CD14-positive monocyte (primary cell): ENCODE data around the gene MATK. TPM values are rescaled to one million over a fixed set of nuclear protein-coding genes. Genes with fewer than 3 reads are reported as not detected.

Experiments
- DNase-seq, 3 donors: peaks; one replicate each; pipeline ENCODE4 v3.0.0-alpha.2; 2011 to 2022
- H2AFZ ChIP-seq: 2 replicates; pipeline ENCODE4 v1.6.0; 2012; ENCODE audit warnings: mild to moderate bottlenecking, low read depth, low read length, inconsistent platforms; ENCODE audit not compliant: insufficient read depth, poor library complexity, severe bottlenecking
- H3K27ac ChIP-seq, 2 donors: 1 replicate in 1 of 2; 2 replicates in 1 of 2; pipeline ENCODE4 v1.5.1; 2012 to 2013; ENCODE audit warnings: low read length in 2 of 2, control low read depth in 1 of 2, inconsistent platforms in 1 of 2, low read depth in 1 of 2, mild to moderate bottlenecking in 1 of 2
- H3K27me3 ChIP-seq, 2 donors: one replicate each; pipeline versions ENCODE4 v1.6.0 to v1.6.1; 2011 to 2013; ENCODE audit warnings: low read length in 2 of 2; ENCODE audit not compliant: control insufficient read depth in 2 of 2, insufficient read depth in 2 of 2
- H3K36me3 ChIP-seq, 2 donors: replicated peaks in 1 of 2; 1 replicate in 1 of 2; 2 replicates in 1 of 2; pipeline versions ENCODE4 v1.5.1 to v1.6.1; 2012 to 2013; ENCODE audit warnings: low read length in 2 of 2, control low read depth in 1 of 2, inconsistent platforms in 1 of 2, mild to moderate bottlenecking in 1 of 2; ENCODE audit not compliant: insufficient read depth in 2 of 2, control insufficient read depth in 1 of 2
- H3K4me1 ChIP-seq, 2 donors: 1 replicate in 1 of 2; 2 replicates in 1 of 2; pipeline versions ENCODE4 v1.5.1 to v1.6.1; 2012 to 2013; ENCODE audit warnings: low read length in 2 of 2, control low read depth in 1 of 2, inconsistent platforms in 1 of 2, mild to moderate bottlenecking in 1 of 2, moderate library complexity in 1 of 2; ENCODE audit not compliant: insufficient read depth in 2 of 2, control insufficient read depth in 1 of 2
- H3K4me2 ChIP-seq: replicated peaks from 2 replicates; pipeline ENCODE3; 2012; ENCODE audit warnings: low read length, moderate library complexity, mild to moderate bottlenecking; ENCODE audit not compliant: poor library complexity, severe bottlenecking; ENCODE audit errors: extremely low read depth
- H3K4me3 ChIP-seq, 3 experiments: fragments of 200-600 bp in 1 of 3; sonication (generic) in 1 of 3; replicated peaks in 1 of 3; 1 replicate in 2 of 3; 2 replicates in 1 of 3; pipeline ENCODE4 v1.5.1; 2011 to 2013; ENCODE audit warnings: low read length in 3 of 3, mild to moderate bottlenecking in 3 of 3, control low read depth in 2 of 3, low read depth in 2 of 3, inconsistent platforms in 1 of 3, moderate library complexity in 1 of 3
- H3K79me2 ChIP-seq: 2 replicates; pipeline ENCODE4 v1.6.0; 2012; ENCODE audit warnings: mild to moderate bottlenecking, control low read depth, inconsistent platforms, low read length, moderate library complexity; ENCODE audit not compliant: insufficient read depth
- H3K9ac ChIP-seq: 2 replicates; pipeline ENCODE4 v1.6.0; 2017; ENCODE audit warnings: low read length, mild to moderate bottlenecking; ENCODE audit not compliant: insufficient read depth, poor library complexity, severe bottlenecking
- H3K9me3 ChIP-seq, 2 donors: replicated peaks in 1 of 2; 1 replicate in 1 of 2; 2 replicates in 1 of 2; pipeline versions ENCODE4 v1.5.1 to v1.6.1; 2012 to 2013; ENCODE audit warnings: low read length in 2 of 2, control low read depth in 1 of 2; ENCODE audit not compliant: control insufficient read depth in 1 of 2, insufficient read depth in 1 of 2
- H4K20me1 ChIP-seq: 2 replicates; pipeline ENCODE4 v1.6.0; 2012; ENCODE audit warnings: mild to moderate bottlenecking, low read length, control low read depth, moderate library complexity; ENCODE audit not compliant: insufficient read depth
- H3K27ac Mint-ChIP-seq, 7 donors: one replicate each; pipeline ENCODE4 v1.8.0; 2020; ENCODE audit warnings: mild to moderate bottlenecking in 7 of 7, mixed read lengths in 7 of 7, moderate library complexity in 6 of 7, inconsistent platforms in 2 of 7
- H3K27me3 Mint-ChIP-seq, 3 donors: one replicate each; pipeline ENCODE4 v1.8.0; 2021 to 2022; ENCODE audit warnings: low read depth in 3 of 3, mild to moderate bottlenecking in 3 of 3, mixed read lengths in 3 of 3, moderate library complexity in 3 of 3, inconsistent platforms in 1 of 3
- H3K36me3 Mint-ChIP-seq, 2 donors: one replicate each; pipeline ENCODE4 v1.8.0; 2020; ENCODE audit warnings: mixed read lengths in 2 of 2, inconsistent platforms in 1 of 2, mild to moderate bottlenecking in 1 of 2
- H3K4me1 Mint-ChIP-seq: one replicate; pipeline ENCODE4 v1.8.0; 2020; ENCODE audit warnings: mild to moderate bottlenecking, mixed read lengths
- H3K4me3 Mint-ChIP-seq, 2 donors: one replicate each; pipeline ENCODE4 v1.8.0; 2020; ENCODE audit warnings: mild to moderate bottlenecking in 2 of 2, mixed read lengths in 2 of 2, moderate library complexity in 1 of 2
- H3K9me3 Mint-ChIP-seq, 7 donors: one replicate each; pipeline ENCODE4 v1.8.0; 2020 to 2022; ENCODE audit warnings: mixed read lengths in 7 of 7, mild to moderate bottlenecking in 6 of 7, moderate library complexity in 6 of 7, inconsistent platforms in 2 of 7
- WGBS: methylation state at CpG from one replicate; pipeline ENCODE4 v1.1.5; 2013; ENCODE audit warnings: missing lambda C conversion rate; ENCODE audit not compliant: insufficient coverage; 5-methylcytosine and 5-hydroxymethylcytosine counted together
- intact Hi-C, 2 donors: fragments of 100-400 bp; cut with micrococcal nuclease; formaldehyde crosslinking; loops; one replicate each; pipeline versions ENCODE4 v1.15.0 to v1.15.1; 2023
- polyA plus RNA-seq, 3 donors: library from polyadenylated mRNA; depleted of rRNA in 1 of 3; unstranded in 2 of 3; stranded (reverse) in 1 of 3; fragments of 300-500 nt in 2 of 3; fragments of >200 nt in 1 of 3; fragmentation: Illumina TruSeq in 2 of 3; gene quantifications; 1 replicate in 2 of 3; 2 replicates in 1 of 3; pipeline ENCODE4 v1.2.3, GENCODE V29; 2012 to 2021
- small RNA-seq: library from RNA; depleted of rRNA; stranded (forward); fragments of <200 nt; gene quantifications from one replicate; pipeline ENCODE3, GENCODE V24; 2012; ENCODE audit warnings: low read depth; ENCODE audit not compliant: insufficient read length
- TF ChIP-seq, protein P1 (sequence below): fragments of 200-600 bp; IDR thresholded peaks from one replicate; pipeline ENCODE4 v1.8.0; 2022; ENCODE audit warnings: antibody characterized with exemption, mild to moderate bottlenecking

The MATK gene
- polyA plus RNA-seq, 3 donors, result 0.20 to 0.44 (median 0.35) TPM

DNA sequence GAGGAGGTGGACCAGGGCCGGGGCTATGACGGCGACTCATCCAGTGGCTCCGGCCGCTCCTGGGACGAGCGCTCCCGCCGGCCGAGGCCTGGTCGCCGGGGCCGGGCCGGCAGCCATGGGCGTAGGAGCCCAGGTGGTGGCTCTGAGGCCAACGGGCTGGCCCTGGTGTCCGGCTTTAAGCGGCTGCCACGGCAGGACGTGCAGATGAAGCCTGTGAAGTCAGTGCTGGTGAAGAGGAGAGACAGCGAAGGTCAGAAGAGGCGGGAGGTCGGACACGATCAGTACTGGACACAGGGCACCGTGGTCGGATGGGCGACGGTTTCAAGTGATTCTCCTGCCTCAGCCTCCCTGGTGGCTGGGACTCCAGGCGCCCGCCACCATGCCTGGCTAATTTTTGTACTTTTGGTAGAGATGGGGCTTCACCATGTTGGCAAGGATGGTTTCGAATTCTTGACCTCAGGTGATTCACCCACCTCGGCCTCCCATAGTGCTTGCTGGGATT is 55.7 kb downstream of the MATK start:
- Histone ChIP-seq H2AFZ (no peak overlapping the region), H3K27ac (no peak overlapping the region), H3K4me3 (no peak overlapping the region), H3K27me3 (no peaks in the 10 kb centered on the region), H3K79me2 (no peaks in the 10 kb centered on the region), H3K9ac (no peak overlapping the region), H4K20me1 (no peaks in the 10 kb centered on the region), H3K4me1 (no peaks in the 10 kb centered on the region), H3K36me3 (no peaks in the 10 kb centered on the region), H3K9me3 (no peaks in the 10 kb centered on the region), H3K4me2 (no peak overlapping the region)
- DNase-seq, result no peak
- Mint-ChIP-seq H3K27me3 (peaks cover 4 to 12% (median 4%) of the 10 kb centered on the region in 3 donors), H3K27ac (no peak overlapping the region), H3K9me3 (peaks cover 0 to 2% (median 0%) of the 10 kb centered on the region in 7 donors), H3K4me1 (no peaks in the 10 kb centered on the region), H3K36me3 (no peaks in the 10 kb centered on the region), H3K4me3 (no peak overlapping the region)
- TF ChIP-seq, protein P1, sequence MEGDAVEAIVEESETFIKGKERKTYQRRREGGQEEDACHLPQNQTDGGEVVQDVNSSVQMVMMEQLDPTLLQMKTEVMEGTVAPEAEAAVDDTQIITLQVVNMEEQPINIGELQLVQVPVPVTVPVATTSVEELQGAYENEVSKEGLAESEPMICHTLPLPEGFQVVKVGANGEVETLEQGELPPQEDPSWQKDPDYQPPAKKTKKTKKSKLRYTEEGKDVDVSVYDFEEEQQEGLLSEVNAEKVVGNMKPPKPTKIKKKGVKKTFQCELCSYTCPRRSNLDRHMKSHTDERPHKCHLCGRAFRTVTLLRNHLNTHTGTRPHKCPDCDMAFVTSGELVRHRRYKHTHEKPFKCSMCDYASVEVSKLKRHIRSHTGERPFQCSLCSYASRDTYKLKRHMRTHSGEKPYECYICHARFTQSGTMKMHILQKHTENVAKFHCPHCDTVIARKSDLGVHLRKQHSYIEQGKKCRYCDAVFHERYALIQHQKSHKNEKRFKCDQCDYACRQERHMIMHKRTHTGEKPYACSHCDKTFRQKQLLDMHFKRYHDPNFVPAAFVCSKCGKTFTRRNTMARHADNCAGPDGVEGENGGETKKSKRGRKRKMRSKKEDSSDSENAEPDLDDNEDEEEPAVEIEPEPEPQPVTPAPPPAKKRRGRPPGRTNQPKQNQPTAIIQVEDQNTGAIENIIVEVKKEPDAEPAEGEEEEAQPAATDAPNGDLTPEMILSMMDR, result no peak
- intact Hi-C loops, result no loop called here
- 99% methylated on average over 31 of the region's 32 CpGs for WGBS

Small RNA genes lying within 50 kb of the gene (small RNA-seq; reads per million reads assigned to genes)
- not detected for gene AC005777.1

Other genes starting within 250 kb of the MATK start
- 1 to 10 TPM in 1 of 3 donors, not detected in 2; 1.8 TPM for gene TEKTIP1, start 247.2 kb downstream of the MATK start, polyA plus RNA-seq
- 100 to 1,000 TPM in 1 of 3 donors, 10 to 100 TPM in 2; 47.9 to 150 (median 55.5) TPM for gene MFSD12, start 228.8 kb downstream of the MATK start, polyA plus RNA-seq
- 10 to 100 TPM; 52.4 to 58.8 (median 56.5) TPM for gene HMG20B, start 213.4 kb downstream of the MATK start, polyA plus RNA-seq
- under 1 TPM in 1 of 3 donors, not detected in 2; 0.03 TPM for gene GIPC3, start 200.9 kb downstream of the MATK start, polyA plus RNA-seq
- gene TBXA2R, start 179.5 kb downstream of the MATK start, polyA plus RNA-seq, result under 1 TPM in 1 of 3 donors, not detected in 2; 0.05 TPM
- gene CACTIN, start 159.6 kb downstream of the MATK start, polyA plus RNA-seq, result 10 to 100 TPM in 1 of 3 donors, 1 to 10 TPM in 2; 2.5 to 19.4 (median 3.0) TPM
- gene PIP5K1C, start 85.9 kb downstream of the MATK start, polyA plus RNA-seq, result 10 to 100 TPM in 2 of 3 donors, 1 to 10 TPM in 1; 6.5 to 19.5 (median 10.1) TPM
- under 1 TPM in 1 of 3 donors, not detected in 2; 0.01 TPM for gene TJP3, start 78.0 kb downstream of the MATK start, polyA plus RNA-seq
- gene APBA3, start 24.7 kb downstream of the MATK start, polyA plus RNA-seq, result 10 to 100 TPM; 14.5 to 23.1 (median 16.1) TPM
- gene MRPL54, start 23.7 kb downstream of the MATK start, polyA plus RNA-seq, result 100 to 1,000 TPM in 2 of 3 donors, 10 to 100 TPM in 1; 39.9 to 133 (median 115) TPM
- not detected for gene RAX2, start 14.2 kb downstream of the MATK start, polyA plus RNA-seq
- not detected for gene ZFR2, start 82.7 kb upstream of the MATK start, polyA plus RNA-seq
- gene ATCAY, start 94.3 kb upstream of the MATK start, polyA plus RNA-seq, result not detected
- gene NMRK2, start 146.7 kb upstream of the MATK start, polyA plus RNA-seq, result not detected
- gene DAPK3, start 184.7 kb upstream of the MATK start, polyA plus RNA-seq, result 10 to 100 TPM; 13.7 to 32.1 (median 21.8) TPM
- gene EEF2, start 199.1 kb upstream of the MATK start, polyA plus RNA-seq, result 100 to 1,000 TPM; 264 to 836 (median 323) TPM
- 1 to 10 TPM; 2.3 to 8.1 (median 5.9) TPM for gene PIAS4, start 221.4 kb upstream of the MATK start, polyA plus RNA-seq